Breast epithelium (tissue), 4 donors: ENCODE measurements around the gene PANX1. TPM values are rescaled to one million over a fixed set of nuclear protein-coding genes. Genes with fewer than 3 reads are reported as not detected.
A peak's percentile ranks its signal among the peaks of the same experiment; 100 is the strongest.

Experiments used
- DNase-seq, 2 donors: peaks; one replicate each; pipeline ENCODE4 v3.0.0-alpha.2; 2019; ENCODE audit warnings: low spot score in 2 of 2
- H3K27ac ChIP-seq, 2 donors: fragments of 200-600 bp; sonication (generic) in 1 of 2; one replicate each; pipeline ENCODE4 v1.5.1; 2016 to 2019; ENCODE audit warnings: mild to moderate bottlenecking in 1 of 2
- H3K27me3 ChIP-seq, 2 donors: fragments of 200-600 bp; sonication (generic) in 1 of 2; one replicate each; pipeline versions ENCODE4 v1.5.1 to v1.6.0; 2017 to 2019; ENCODE audit warnings: control low read depth in 1 of 2, mild to moderate bottlenecking in 1 of 2
- H3K36me3 ChIP-seq: fragments of 200-600 bp; one replicate; pipeline ENCODE4 v1.5.1; 2019
- H3K4me1 ChIP-seq, 2 donors: fragments of 200-600 bp; sonication (generic); one replicate each; pipeline ENCODE4 v1.5.1; 2016 to 2019; ENCODE audit warnings: control low read depth in 1 of 2
- H3K4me3 ChIP-seq, 3 donors: fragments of 200-600 bp; sonication (generic); 1 replicate in 2 of 3; 2 replicates in 1 of 3; pipeline ENCODE4 v1.5.1; 2016 to 2019; ENCODE audit warnings: mild to moderate bottlenecking in 3 of 3, moderate library complexity in 2 of 3
- H3K9me3 ChIP-seq, 2 donors: fragments of 200-600 bp; sonication (generic) in 1 of 2; one replicate each; pipeline ENCODE4 v1.5.1; 2016 to 2019; ENCODE audit warnings: control low read depth in 1 of 2
- CTCF ChIP-seq, 3 donors: fragments of 450-650 bp; IDR thresholded peaks; one replicate each; pipeline ENCODE4 v1.5.1; 2016 to 2017; ENCODE audit warnings: antibody characterized with exemption in 3 of 3, mild to moderate bottlenecking in 3 of 3, moderate library complexity in 3 of 3
- POLR2A ChIP-seq: fragments of 450-650 bp; IDR thresholded peaks from one replicate; pipeline ENCODE4 v1.6.1; 2016; ENCODE audit warnings: antibody characterized with exemption, mild to moderate bottlenecking, moderate library complexity
- POLR2AphosphoS5 ChIP-seq, 3 donors: sonication (generic); formaldehyde crosslinking; IDR thresholded peaks; one replicate each; pipeline ENCODE4 v1.6.1; 2017; ENCODE audit warnings: antibody characterized with exemption in 3 of 3
- intact Hi-C: fragments of 100-400 bp; cut with DNase I; formaldehyde crosslinking; loops from one replicate; pipeline ENCODE4 v1.15.1; 2023; ENCODE audit warnings: low total_unique reads
- total RNA-seq, 3 donors: library from RNA; depleted of rRNA; stranded (reverse); fragments of >200 nt; gene quantifications; one replicate each; pipeline ENCODE4 v1.1.0, GENCODE V29; 2016

The PANX1 gene
- total RNA-seq, 3 donors from 2014 or later, result 16.7 to 20.3 (median 17.7) TPM

DNA sequence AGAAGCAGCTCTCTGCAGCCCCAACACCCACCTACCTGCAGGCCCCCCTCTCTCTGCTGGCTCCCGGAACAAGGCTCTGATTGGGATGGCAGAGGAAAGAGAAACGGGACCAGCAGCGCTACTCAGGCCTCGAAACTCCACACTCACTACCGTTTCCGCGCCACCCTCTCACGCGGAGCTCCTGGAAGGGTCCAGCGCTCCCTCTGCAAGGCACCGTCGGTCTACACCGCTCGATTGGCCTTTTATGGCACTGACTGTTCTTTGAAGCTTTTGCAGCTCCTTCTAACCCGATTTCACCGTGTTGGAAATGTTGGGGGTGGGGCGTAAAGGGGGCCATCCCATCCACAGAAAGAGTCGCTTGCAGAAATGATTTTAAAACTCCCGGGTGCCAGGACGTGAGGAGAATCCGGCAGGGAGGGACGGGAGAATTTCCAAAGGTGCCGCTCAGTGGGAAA, 323 bp upstream of the PANX1 start:
- H3K27ac ChIP-seq, result peak overlapping the region; percentile 89 to 93
- intact Hi-C loops, result no loop called here
- peak overlapping the region; percentile 75 to 82 (median 80) for H3K4me3 ChIP-seq
- H3K4me1 ChIP-seq, result peaks cover 0 to 2% of the 10 kb centered on the region in 2 donors
- H3K27me3 ChIP-seq, result no peaks in the 10 kb centered on the region
- H3K9me3 ChIP-seq, result no peaks in the 10 kb centered on the region
- no peak for DNase-seq
- no peaks in the 10 kb centered on the region for H3K36me3 ChIP-seq
- TF ChIP-seq CTCF (IDR thresholded peaks at IDR 0.05) (no peak), POLR2A (no peak), POLR2AphosphoS5 (IDR thresholded peaks at IDR 0.05) (no peak)

DNA sequence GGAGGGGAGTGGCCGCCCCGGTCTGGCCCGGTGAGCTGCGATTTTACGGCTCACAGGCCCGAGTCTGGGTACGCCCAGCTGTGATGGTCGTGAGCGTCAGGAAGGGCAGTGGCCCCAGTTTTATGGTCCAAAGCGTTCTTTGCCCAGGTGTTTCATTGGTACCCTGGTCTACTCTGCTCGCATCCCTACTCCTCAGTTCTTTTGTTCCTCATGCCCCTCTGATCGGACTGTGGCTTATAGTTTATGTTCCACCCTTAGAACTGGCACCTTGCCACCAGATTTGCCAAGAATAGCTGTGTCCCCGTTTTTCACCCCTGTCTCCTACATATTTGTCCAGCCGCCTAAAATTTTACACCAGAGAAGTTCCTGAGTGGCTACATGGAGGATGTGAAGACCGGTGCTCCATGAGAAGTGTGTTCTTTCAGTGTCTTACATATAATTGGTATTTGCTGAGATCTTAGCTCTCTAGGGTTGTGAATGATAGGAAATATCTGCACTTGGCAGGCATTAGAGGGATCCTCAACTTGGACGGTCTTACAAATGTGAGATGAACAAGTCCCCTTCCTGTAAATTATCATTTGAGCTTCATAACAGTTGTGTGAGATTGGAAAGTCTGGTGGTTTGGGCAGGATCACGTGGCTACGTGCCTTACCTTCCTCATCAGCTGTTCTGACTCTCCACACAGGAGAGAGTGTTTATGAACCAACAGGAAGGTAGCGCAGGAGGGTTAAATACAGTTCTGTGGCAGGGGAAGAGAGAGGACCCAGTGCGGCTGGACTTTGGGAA, 1.1 kb downstream of the PANX1 start:
- Histone ChIP-seq H3K27ac (peak overlapping the region; percentile 89 to 93), H3K4me3 (peak overlapping the region; percentile 75 to 82 (median 80)), H3K36me3 (no peaks in the 10 kb centered on the region), H3K27me3 (no peaks in the 10 kb centered on the region), H3K9me3 (no peaks in the 10 kb centered on the region), H3K4me1 (peaks cover 0 to 2% of the 10 kb centered on the region in 2 donors)
- no peak for DNase-seq
- intact Hi-C loops, result no loop called here
- TF ChIP-seq POLR2AphosphoS5 (IDR thresholded peaks at IDR 0.05), result no peak
- TF ChIP-seq POLR2A, result no peak
- no peak for TF ChIP-seq CTCF (IDR thresholded peaks at IDR 0.05)

- H3K27me3 ChIP-seq, result no peaks in the 10 kb centered on the region
- peak overlapping the region; percentile 75 to 82 (median 80) for H3K4me3 ChIP-seq
- no peaks in the 10 kb centered on the region for H3K36me3 ChIP-seq
- DNase-seq, result no peak
- H3K4me1 ChIP-seq, result peaks cover 0 to 2% of the 10 kb centered on the region in 2 donors
- peak overlapping the region; percentile 89 to 93 for H3K27ac ChIP-seq
- intact Hi-C loops, result no loop called here
- no peaks in the 10 kb centered on the region for H3K9me3 ChIP-seq
- TF ChIP-seq POLR2AphosphoS5 (IDR thresholded peaks at IDR 0.05) (peak in 2 of 3 donors; percentile 31 to 82), POLR2A (no peak), CTCF (IDR thresholded peaks at IDR 0.05) (no peak)
Observed at GRCh38 chr11:94130298-94131046, 1.8 kb downstream of the PANX1 start.

DNA sequence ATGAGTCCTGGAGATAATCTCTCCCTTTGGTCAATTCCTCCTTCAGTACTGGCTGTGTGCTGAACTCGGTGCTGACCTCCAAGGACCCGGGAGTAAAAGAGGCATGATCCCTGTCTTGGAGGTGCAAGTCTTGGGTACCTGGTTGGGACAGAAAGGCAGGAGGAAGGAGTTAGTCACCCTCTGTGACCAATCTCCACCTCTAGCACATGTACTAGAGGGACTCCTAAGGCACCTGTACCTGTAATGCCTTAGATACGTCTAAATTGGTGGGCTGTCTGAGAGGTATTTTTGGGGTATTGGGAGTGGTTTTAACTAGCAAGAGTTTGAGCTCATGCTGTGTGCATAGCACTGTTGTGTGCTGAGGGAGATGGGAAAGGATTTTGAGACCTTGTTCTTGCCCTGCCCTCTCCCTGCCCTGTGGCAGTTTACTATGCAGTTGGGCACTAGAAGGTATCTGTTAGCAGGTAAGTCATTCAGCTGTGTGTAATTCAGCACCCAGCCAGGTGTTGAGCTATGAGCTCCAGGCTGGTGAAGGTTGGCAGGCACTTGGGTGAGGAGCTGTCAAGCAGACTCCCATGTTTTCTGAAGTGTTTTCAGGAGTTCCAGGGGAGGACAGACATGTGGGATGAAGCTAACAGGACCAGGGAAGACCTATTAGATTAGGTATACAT, 2.5 kb downstream of the PANX1 start:
- intact Hi-C loops, result no loop called here
- H3K27ac ChIP-seq, result peak overlapping the region; percentile 89 to 93
- no peak for DNase-seq

More for the DNA sequence above, 2.5 kb downstream of the PANX1 start:
- Histone ChIP-seq H3K9me3 (no peaks in the 10 kb centered on the region), H3K4me1 (peaks cover 0 to 2% of the 10 kb centered on the region in 2 donors), H3K27me3 (no peaks in the 10 kb centered on the region), H3K36me3 (no peaks in the 10 kb centered on the region), H3K4me3 (peak overlapping the region; percentile 2 to 82 (median 75))
- no peak for TF ChIP-seq POLR2A
- TF ChIP-seq CTCF (IDR thresholded peaks at IDR 0.05), result no peak
- no peak for TF ChIP-seq POLR2AphosphoS5 (IDR thresholded peaks at IDR 0.05)
